NCI-H2196 treated with DMSO at 0.1 percent for 48 hours (cell line): Measurements from ENCODE around the gene HUNK.
"Not testable (repeated sequence)": the region's sequence is repeated elsewhere in the genome, so short reads cannot be mapped to it uniquely, and the experiment has no call there.

Experiments
- DNase-seq: peaks from one replicate; lab custom pipeline; 2025; ENCODE audit not compliant: unreplicated experiment; lab: John Stamatoyannopoulos, UW

Gene HUNK

DNA sequence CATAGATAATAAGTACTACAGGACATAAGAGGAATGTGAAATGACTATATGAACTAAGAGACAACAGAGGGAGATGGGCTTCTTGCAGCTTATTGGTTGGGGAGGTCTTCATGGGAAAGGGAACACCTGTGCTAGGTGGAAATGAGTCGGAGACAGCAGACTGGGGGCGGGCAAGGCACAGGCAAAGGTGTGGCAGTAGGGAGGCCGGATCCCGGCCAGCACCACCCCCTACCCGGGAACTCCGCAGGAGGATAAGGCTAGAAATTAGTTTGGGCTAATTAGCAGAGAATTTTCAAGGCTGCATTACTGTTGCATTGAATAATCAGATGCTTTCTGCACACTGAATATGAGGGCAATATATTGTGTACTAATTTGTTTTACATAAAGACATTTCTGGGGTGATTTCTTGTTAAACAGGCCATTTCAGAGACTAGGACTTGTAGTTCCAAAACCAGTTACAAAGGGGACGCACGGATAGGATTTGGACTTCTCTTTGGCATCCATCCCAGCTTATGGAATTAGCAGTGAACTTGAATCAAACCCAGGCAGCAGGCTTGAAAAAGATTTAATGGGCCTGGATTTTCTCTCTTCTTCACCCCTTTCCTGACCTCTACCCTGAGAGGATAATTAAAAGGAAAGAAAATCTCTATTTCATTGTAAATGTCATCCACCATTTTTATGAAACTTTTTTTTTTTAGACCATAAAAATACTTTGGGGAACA is 2.2 kb upstream of the HUNK start:
- no peak for DNase-seq

DNA sequence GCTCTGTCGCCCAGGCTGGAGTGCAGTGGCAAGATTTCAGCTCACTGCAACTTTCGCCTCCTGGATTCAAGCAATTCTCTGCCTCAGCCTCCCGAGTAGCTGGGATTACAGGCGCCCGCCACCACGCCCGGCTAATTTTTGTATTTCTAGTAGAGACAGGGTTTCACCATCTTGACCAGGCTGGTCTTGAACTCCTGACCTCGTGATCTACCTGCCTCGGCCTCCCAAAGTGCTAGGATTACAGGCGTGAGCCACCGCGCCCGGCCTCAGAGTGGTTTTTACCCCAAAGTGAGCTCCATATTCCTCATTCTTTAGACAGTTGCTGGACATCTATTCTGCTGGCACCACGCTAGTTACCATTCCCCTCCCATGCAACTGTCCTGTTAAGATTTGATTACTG is 1.4 kb upstream of the HUNK start:
- DNase-seq = not testable (repeated sequence)

DNA sequence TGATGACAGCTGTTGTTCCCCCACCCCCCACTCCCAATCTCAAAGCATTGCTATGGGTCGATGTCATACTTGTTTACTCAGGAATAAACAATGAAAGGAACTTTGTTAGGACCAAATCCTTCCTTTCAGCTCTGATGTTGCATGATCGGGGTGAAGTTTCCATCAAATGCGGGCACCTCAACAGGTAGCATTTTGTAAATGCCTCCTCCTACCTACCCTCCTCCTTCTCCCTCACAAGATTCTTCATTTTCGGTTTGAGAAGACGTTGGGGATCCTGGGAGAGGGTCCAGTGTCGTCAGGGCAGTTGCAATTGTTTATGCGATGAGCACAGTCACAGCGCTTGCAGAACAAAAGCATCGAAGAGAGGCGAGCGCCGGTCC is 758 bp upstream of the HUNK start:
- no peak for DNase-seq

DNA sequence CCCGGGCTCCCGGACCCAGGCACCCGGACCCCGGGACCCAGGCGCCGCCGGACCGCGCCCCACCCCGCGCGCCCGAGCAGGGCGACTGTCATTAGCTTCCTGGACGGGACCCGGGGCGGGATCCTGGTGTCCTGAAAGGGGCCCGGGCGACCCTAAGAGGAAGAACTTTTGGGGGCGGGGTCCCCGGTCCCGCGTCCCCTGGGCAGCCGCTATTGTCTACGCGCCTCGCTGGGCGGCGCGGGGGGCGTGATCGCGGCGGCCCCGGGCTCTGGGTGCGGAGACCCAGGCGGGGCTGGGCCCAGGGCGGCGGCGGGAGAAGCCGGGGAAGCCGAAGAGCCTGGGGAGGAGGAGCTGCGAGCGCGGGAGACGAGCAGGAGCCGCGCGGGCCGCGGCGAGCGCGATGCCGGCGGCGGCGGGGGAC is 465 bp downstream of the HUNK start:
- no peak for DNase-seq

DNA sequence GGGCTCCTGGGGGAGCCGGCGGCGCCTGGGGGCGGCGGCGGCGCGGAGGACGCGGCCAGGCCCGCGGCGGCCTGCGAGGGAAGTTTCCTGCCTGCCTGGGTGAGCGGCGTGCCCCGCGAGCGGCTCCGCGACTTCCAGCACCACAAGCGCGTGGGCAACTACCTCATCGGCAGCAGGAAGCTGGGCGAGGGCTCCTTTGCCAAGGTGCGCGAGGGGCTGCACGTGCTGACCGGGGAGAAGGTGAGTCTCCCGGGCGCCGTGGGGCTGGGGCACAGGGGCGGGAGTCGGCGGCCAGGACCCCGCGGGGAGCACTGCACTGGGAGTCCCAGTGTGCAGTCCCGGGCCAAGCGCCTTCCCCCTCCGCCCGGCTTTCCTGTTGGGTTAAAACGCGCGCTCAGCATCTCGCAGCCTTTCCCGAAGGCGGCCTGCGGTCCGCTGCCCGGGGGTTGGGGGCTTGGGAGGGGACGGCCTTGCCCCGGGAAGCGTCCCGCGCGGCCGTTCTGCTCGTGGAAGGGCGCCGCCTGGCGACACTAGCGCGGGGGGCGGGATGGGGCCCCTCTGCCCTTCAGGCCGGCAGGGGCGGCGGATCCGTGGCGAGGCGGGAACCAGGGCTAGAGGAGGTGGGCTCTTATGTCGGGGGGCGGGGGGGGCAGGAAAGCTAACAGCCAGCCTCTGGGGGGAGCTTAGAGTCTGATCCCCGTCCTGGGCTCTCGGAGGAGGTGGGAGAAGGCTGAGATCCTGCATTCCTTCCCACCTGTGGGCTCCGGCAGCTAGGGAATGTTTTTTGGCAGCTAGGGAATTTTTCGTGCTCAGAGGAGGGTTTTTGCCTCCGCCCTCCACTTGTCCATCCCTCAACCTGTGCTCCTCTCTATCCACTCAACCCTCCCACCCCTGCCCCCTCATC is 1.1 kb downstream of the HUNK start:
- peak; percentile 18 for DNase-seq

DNA sequence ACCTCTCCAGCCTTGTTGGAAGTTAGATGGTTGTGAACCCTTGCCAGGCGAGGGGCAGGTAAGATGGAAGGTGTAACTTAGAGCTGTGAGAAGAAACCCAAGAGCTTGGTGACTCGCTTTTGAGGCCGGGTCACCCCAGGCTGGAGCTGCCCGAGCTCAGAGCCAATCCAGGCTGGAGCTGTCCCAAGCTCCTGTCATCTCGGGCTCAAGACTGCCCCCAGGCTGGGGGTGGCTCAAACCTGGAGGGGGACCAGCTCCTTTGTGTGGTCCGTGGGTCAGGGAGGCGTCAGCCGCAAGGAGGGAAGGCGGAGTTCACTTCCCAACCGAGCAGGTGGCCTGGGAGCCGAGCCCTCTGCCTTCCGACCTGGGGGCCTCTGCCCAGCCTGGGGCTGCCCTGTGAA is 2.0 kb downstream of the HUNK start:
- DNase-seq = no peak

DNA sequence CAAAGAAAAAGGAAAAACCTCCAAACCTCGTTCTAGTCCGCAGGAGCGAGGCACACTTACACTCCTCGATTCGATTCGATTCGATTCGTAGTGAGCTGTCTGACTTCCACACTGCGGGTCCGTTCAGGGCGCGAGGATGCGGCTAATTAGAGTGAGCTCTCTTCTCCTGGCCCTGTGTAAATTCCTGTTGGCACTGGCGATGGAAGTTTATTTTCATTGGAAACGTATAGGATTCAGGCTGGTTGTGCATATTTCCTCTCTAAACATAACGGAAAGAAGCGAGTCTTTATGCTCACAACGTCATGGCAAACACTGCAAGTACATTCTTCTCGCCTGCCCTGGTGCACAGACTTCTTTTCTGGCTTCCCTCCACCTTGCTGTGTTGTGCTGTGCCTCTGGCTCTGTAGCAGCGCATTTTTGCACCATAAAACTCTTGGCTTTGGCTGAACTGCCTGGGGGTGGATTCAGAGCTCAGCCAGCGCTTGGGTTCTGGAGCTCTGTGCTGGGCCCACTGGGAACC is 2.7 kb downstream of the HUNK start:
- no peak for DNase-seq

DNA sequence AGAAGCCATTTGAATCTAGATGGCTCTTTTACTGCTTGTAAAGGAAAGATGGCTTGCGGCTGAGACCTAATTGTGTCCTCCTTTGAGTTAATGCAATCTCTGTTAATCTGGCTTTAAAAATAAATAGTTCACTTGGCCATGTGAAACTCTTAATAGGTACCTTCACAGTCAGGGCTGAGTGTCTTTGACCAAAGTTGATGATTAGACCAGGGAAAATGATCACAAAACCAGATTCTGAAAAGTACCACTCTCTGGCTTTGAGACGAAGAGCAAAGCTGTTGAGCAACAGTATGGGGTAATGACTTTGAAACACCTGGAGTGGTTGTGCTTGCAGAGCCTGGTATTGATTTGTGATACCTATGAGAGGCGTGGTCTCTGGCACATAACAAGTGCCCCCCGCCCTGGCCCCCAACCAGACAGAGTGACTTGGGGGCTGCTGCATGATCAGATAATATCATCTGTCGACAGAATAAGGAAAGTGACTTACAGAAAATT is 4.7 kb downstream of the HUNK start:
- DNase-seq = no peak

DNA sequence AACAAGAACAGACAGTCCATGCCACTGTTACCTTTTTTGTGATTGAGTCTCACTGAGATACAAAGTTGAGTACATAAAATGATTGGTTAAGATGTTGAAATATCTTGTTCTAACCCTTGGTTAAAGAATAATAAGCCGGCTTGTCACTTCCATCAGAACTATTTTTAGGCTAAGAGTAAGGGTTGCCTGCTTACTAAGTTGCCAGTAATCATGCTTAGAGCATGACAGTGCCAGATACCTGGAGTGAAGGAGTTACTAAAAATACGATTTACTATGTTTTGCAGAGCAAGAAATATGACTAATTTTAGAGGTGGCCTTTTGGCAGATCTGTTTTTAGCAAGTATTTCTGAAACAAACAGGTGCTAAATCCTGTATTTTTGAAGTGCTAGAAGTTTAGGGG is 6.0 kb downstream of the HUNK start:
- no peak for DNase-seq

DNA sequence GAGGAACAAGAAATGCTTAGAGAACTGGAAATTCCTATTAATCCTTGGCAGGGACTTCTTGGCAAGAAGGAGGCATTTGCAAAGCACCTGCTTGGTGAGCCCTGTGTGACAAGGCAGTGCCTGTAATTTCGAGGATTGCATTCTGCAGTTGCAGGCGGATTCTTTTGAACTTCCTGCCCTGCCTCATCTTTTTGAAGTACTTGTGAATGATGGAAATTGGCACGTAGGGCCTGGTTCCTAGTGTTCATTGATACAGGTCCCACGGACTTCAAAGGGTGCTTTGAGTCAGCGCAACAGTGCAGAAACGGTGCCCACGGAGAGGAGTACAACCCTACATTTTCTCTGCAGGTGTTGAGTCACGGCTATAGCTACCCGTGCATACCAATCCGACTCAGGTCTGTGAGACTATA is 6.4 kb downstream of the HUNK start:
- DNase-seq = no peak

DNA sequence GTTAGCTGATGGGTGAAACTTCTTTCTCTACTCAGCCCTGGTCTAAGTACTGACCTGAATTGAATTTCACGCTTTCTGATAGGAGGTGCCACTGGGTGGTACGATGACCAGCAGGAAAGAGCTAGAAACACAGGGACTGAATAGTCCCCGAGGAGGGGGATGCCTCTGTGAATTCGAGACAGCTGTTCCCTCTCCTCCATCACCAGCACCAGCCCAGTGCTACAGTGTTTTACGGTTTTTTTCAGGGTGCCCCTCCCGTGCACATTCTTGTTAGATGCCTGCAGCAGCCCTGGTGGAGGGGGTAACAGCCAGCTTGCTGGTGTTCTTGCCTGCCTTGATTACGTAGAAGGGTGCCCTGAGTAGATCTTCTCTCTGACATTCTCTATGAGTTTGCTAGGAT is 7.1 kb downstream of the HUNK start:
- DNase-seq = no peak

DNA sequence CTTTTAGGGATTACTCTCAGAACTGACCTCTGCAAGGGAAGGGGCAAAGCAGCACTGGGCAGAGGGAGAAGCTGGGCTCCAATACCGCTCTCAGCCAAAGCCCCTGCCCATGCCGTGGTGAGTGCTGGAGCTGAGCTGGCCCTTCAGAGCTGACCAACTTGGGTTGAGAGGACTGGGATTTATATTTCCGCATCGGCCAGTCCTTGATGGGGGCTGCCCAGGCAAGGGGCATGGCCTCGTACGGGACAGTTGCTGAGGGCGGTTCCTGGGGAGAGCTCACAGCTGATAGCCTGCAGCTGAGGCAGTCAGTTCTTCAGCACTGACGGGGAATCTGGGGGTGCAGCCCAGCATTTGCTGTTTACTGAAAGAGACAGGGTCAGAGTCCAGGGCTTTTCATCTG is 8.0 kb downstream of the HUNK start:
- DNase-seq = no peak

DNA sequence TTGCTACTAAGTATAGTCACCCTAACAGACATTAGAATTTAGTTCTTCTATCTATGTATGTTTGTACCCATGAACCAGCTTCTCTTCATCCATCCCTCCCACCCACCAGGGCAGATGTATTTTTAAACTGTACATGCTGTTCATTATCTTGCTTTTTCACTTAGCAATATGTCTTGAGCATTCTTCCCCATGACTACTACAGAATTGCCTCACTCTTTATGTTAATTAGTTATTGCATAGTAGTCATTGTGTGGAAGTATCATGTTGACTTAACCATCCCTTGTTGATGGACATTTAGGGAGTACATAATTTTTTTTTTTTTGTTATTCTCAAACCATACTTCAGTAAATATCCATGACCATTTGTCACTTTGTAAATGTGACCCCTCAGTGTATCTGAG is 9.9 kb downstream of the HUNK start:
- DNase-seq = no peak

DNA sequence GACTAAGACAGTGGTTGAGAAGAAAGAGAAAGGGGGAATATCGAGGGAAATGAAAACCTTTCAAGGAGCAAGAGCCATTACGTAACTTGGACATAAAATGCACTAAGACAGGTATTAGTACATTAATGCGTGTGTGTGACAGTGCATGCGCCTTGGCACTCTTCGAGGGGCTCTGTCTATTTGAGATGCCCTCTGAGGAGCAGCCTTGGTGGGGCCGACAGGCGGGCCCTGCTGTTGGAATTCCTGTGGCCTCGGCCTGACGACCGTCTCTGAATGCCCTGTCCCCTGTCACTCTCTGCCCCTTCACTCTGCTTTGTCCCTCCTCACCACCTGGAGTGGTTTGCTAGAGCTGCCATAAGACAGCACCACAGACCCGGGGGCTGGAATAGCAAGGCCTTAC is 12.3 kb downstream of the HUNK start:
- no peak for DNase-seq

DNA sequence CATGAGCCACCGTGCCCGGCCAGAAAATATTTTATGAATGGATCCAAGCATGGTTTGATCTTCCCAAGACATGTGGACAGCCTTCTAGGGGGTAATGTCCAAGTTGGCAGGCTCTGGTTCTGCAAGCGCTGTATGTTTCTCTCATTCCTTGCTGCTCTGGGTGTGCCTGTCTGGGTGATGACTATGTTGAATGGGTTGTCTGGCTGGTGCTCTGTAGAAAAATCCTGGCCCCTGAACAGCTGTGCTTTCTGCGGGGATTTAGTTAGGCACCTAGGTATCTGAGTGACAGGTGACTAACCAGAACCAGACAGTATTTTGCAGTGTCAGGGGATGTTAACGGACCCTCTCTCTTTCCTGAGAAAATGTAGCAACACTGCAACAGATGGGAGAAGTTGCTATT is 14.1 kb downstream of the HUNK start:
- DNase-seq = no peak

DNA sequence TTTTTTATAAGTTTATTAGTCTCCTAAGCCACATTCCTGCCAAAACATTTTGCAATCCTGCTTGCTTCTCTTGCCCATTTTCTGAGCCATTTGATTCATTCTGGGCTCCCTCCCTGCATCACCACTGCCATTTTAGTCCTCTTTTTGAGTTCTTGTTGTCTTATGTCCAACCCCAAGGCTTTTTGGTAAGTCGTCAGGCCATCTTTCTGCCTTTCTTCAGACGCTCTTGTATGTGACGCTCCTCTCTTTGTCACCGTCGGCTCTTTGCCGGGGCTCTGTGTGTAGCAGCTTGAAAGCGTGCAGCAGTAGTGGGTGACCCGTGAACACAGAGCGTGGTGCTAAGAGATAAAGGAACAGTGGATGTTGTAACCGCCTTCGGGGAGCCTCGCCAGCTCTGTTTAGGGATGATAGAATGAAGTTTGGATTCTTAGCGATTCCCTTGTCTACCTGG is 14.6 kb downstream of the HUNK start:
- no peak for DNase-seq

DNA sequence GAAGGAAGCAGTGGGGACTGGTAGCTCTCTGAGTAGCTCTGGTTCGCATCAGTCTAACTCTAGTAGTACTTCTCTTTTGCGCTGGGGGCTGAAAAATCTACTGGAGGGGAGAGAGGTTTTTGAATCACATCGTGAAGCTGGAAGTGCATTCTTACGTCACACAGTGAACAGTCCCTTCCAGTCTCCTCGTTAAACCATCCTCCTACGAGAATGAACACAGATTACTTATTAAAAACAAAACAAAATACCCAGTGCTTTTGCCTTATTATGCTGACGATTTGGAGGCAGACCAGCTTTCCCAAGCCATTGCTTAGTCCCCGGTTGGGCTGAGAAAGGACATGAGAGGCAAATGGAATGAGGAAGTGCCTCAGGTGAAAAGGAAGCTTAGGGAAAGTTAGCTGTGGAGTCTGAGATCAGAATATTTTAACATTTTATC is 16.1 kb downstream of the HUNK start:
- no peak for DNase-seq

DNA sequence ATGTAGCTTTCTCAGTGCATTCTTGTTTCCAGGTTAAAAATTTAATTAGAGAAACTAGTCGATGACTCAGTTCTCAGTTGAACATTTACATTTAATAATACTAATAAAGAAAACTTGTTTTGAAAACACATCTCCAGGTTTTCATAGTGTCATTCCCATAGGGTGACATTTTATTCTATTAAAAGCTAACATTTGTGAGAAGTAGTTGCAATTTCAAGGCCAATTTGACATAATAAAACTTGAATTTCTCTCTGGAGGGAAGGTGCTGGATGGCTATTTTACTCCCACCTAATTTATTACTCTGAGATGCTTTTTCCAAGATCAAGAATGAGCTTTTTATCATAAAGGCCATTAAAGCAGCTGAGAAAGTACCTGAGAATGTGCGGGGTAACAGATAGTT is 16.6 kb downstream of the HUNK start:
- no peak for DNase-seq

DNA sequence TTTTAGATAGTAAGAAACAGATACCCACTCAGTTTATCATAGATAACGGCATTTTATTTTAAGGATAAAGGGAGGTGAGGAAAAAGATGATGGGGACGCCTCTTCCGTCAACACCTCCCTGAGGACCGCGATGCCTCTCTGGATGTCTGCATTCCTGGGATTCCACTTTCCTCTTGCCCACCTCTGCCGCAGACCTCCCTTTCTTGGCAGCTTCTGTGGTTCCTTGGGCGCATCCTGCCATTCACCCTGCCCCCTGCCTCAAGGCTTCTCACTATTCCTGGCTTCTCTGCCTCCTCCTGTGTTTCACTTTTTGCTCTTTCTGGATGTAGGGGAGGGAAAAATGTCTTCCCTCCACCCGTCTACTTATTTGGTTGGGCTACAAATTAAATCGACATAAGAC is 19.9 kb downstream of the HUNK start:
- DNase-seq = no peak

DNA sequence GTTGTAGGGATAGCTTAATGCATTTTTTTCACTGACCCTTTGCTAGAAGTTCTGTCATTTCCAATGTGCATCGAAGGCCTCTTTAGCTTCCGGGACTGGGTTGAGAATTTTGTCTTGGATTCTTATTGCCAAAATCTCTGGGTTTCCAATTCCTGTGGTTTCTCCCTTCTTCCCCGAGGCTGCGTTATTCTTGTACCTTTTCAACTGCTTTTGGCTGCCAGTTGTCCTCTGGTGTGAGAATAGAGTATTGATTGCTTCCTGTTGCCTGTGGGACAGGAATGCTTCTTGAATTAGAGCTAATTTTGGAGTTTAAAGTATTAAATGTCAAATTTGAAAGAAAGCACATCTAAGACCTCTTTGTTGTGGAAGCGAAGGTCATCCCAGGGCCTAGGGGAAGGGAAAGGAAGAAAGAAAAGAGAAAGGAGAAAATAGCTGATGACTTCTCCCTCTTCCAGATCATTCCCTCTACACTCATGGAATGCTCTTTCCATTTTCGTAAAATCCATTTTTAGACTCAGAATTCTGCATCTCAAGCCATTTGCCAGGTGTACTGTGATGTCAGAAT is 21.1 kb downstream of the HUNK start:
- DNase-seq = no peak

DNA sequence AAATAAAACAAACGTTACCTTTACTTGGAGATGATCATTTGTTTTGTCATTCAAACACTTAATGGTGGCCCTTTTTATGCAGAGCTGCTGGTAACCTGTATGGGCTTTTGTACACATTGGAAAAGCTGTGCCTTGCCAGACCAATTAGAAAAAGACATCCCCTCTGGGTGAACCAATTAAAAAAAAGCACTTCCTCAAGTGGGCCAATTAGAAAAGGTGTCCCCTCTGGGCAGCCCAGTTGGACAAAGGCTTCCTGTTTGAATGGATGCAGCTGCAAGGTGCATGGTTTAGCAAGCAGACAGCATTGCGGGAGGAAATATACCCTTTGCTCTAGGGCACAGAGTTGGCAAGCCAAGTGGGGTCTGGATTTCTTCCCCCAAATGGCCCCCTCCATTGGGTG is 21.6 kb downstream of the HUNK start:
- no peak for DNase-seq
